Measurements from ENCODE around the gene ALDH2.

- no peak for TF ChIP-seq CTCF (conservative IDR thresholded peaks at IDR 0.05; ENCODE audit: low read length)
- no peak for TF ChIP-seq EZH2phosphoT487 (IDR thresholded peaks at IDR 0.05; ENCODE audit: borderline replicate concordance)
These were observed 6.7 kb upstream of the ALDH2 start for GRCh38 chr12:111759991-111760390.

Data from Loucy (cell line).